GM23338 (cell line): ENCODE measurements around the gene SSTR3. TPM values are rescaled to one million over a fixed set of nuclear protein-coding genes. Genes with fewer than 3 reads are reported as not detected.

ENCODE experiments used
- ATAC-seq: fragments of 200-7000 bp; cut with Tn5 transposase; 3 replicates; pipeline ENCODE4 v1.9.1; 2020
- DNase-seq: peaks from one replicate; pipeline ENCODE4 v3.0.0-alpha.2; 2015; ENCODE audit warnings: low spot score
- H2AFZ ChIP-seq: fragments of 200-600 bp; sonication (generic); 2 replicates; pipeline ENCODE4 v1.8.0; 2016; ENCODE audit warnings: antibody characterized with exemption, mild to moderate bottlenecking, moderate library complexity
- H3F3A ChIP-seq: fragments of 200-600 bp; sonication (generic); replicated peaks from 2 replicates; pipeline ENCODE4 v1.8.0; 2017; ENCODE audit warnings: antibody characterized with exemption, mixed run types, low read depth
- H3K27ac ChIP-seq: fragments of 200-600 bp; sonication (generic); 2 replicates; pipeline ENCODE4 v1.6.1; 2016; ENCODE audit warnings: low read depth
- H3K27me3 ChIP-seq: fragments of 200-600 bp; sonication (generic); 2 replicates; pipeline ENCODE4 v1.8.0; 2016; ENCODE audit warnings: mild to moderate bottlenecking, mixed run types, moderate library complexity; ENCODE audit not compliant: insufficient read depth
- H3K36me3 ChIP-seq: fragments of 200-600 bp; sonication (generic); 2 replicates; pipeline ENCODE4 v1.8.0; 2016; ENCODE audit warnings: mild to moderate bottlenecking; ENCODE audit not compliant: insufficient read depth
- H3K4me1 ChIP-seq: fragments of 200-600 bp; sonication (generic); 2 replicates; pipeline ENCODE4 v1.8.0; 2016; ENCODE audit warnings: mild to moderate bottlenecking, moderate library complexity; ENCODE audit not compliant: insufficient read depth
- H3K4me2 ChIP-seq: fragments of 200-600 bp; sonication (generic); 2 replicates; pipeline ENCODE4 v1.7.1; 2017; ENCODE audit warnings: mixed run types
- H3K4me3 ChIP-seq: fragments of 200-600 bp; sonication (generic); 2 replicates; pipeline ENCODE4 v1.6.1; 2016; ENCODE audit warnings: mixed run types
- H3K79me2 ChIP-seq: fragments of 200-600 bp; sonication (generic); replicated peaks from 2 replicates; pipeline ENCODE4 v1.8.0; 2017; ENCODE audit warnings: mild to moderate bottlenecking; ENCODE audit not compliant: insufficient read depth
- H3K9me2 ChIP-seq: fragments of 200-600 bp; sonication (generic); 2 replicates; pipeline ENCODE4 v1.8.0; 2017; ENCODE audit not compliant: insufficient read depth
- H4K20me1 ChIP-seq: fragments of 200-600 bp; sonication (generic); replicated peaks from 2 replicates; pipeline ENCODE4 v1.8.0; 2017; ENCODE audit warnings: mild to moderate bottlenecking; ENCODE audit not compliant: insufficient read depth
- H3K27ac Mint-ChIP-seq: 2 replicates; pipeline ENCODE4 v1.8.0; 2020; ENCODE audit warnings: inconsistent platforms, mild to moderate bottlenecking, moderate library complexity, mixed read lengths
- H3K27me3 Mint-ChIP-seq: 3 replicates; pipeline ENCODE4 v1.8.0; 2022; ENCODE audit warnings: low read depth, mild to moderate bottlenecking, moderate library complexity, mixed read lengths, inconsistent platforms; ENCODE audit not compliant: insufficient read depth, poor library complexity
- H3K36me3 Mint-ChIP-seq: 3 replicates; pipeline ENCODE4 v1.8.0; 2021; ENCODE audit warnings: low read depth, mild to moderate bottlenecking, inconsistent platforms, moderate library complexity, mixed read lengths
- H3K4me1 Mint-ChIP-seq: 3 replicates; pipeline ENCODE4 v1.8.0; 2020; ENCODE audit warnings: mild to moderate bottlenecking, inconsistent platforms, mixed read lengths
- H3K4me3 Mint-ChIP-seq: 3 replicates; pipeline ENCODE4 v1.8.0; 2021; ENCODE audit warnings: moderate library complexity, mild to moderate bottlenecking, inconsistent platforms, mixed read lengths
- H3K9me3 Mint-ChIP-seq: 3 replicates; pipeline ENCODE4 v1.8.0; 2020; ENCODE audit warnings: moderate library complexity, mild to moderate bottlenecking, inconsistent platforms, mixed read lengths
- CREB1 ChIP-seq: fragments of 250-450 bp; sonication (Bioruptor Pico); IDR thresholded peaks from 2 replicates; pipeline ENCODE4 v1.5.0; 2020; ENCODE audit warnings: low read depth, mild to moderate bottlenecking, moderate library complexity
- CTCF ChIP-seq, 2 experiments: fragments of 200-600 bp in 1 of 2; sonication (generic) in 1 of 2; conservative IDR thresholded peaks; 2 replicates each; pipeline versions ENCODE4 v1.5.1 to v1.6.1; 2016 to 2017; ENCODE audit warnings: antibody characterized with exemption in 2 of 2, low read depth in 2 of 2, mild to moderate bottlenecking in 2 of 2, moderate library complexity in 1 of 2
- ETS1 ChIP-seq: IDR thresholded peaks from 2 replicates; pipeline ENCODE4 v1.6.1; 2016; ENCODE audit warnings: antibody characterized with exemption
- EZH2 ChIP-seq: fragments of 200-600 bp; sonication (generic); IDR thresholded peaks from one replicate; pipeline ENCODE4 v1.8.0; 2017; ENCODE audit warnings: antibody characterized with exemption, mild to moderate bottlenecking, low read depth; ENCODE audit not compliant: unreplicated experiment
- EZH2phosphoT487 ChIP-seq: fragments of 200-600 bp; sonication (generic); IDR thresholded peaks from one replicate; pipeline ENCODE4 v1.8.1; 2018; ENCODE audit warnings: antibody characterized with exemption; ENCODE audit not compliant: unreplicated experiment
- JUNB ChIP-seq: IDR thresholded peaks from one replicate; pipeline ENCODE4 v1.6.1; 2016; ENCODE audit warnings: antibody characterized with exemption; ENCODE audit not compliant: unreplicated experiment
- NANOG ChIP-seq: IDR thresholded peaks from 2 replicates; pipeline ENCODE4 v1.6.1; 2016; ENCODE audit warnings: antibody characterized with exemption, borderline replicate concordance
- POLR2AphosphoS5 ChIP-seq: IDR thresholded peaks from 2 replicates; pipeline ENCODE4 v1.6.1; 2016; ENCODE audit warnings: antibody characterized with exemption, low read depth
- REST ChIP-seq: IDR thresholded peaks from one replicate; pipeline ENCODE4 v1.6.1; 2018; ENCODE audit warnings: antibody characterized with exemption; ENCODE audit not compliant: unreplicated experiment
- STAT1 ChIP-seq: IDR thresholded peaks from one replicate; pipeline ENCODE4 v1.6.1; 2016; ENCODE audit warnings: antibody characterized with exemption; ENCODE audit not compliant: unreplicated experiment
- ZNF114 ChIP-seq: fragments of 250-450 bp; sonication (Bioruptor Pico); IDR thresholded peaks from 2 replicates; pipeline ENCODE4 v1.5.0; 2020; ENCODE audit warnings: mild to moderate bottlenecking, moderate library complexity
- ZNF331 ChIP-seq: fragments of 250-450 bp; sonication (Bioruptor Pico); IDR thresholded peaks from 2 replicates; pipeline ENCODE4 v1.5.0; 2020; ENCODE audit warnings: low read depth, mild to moderate bottlenecking, moderate library complexity
- ZNF462 ChIP-seq: fragments of 250-450 bp; sonication (Bioruptor Pico); IDR thresholded peaks from 2 replicates; pipeline ENCODE4 v1.5.0; 2020; ENCODE audit warnings: mild to moderate bottlenecking, moderate library complexity
- polyA plus RNA-seq: library from polyadenylated mRNA; unstranded; fragments of >200 nt; fragmentation: Nextera tagmentation; extraction: Ambion mirVana; gene quantifications from 2 replicates; pipeline ENCODE4 v1.2.1, GENCODE V29; 2016
- total RNA-seq: library from RNA; depleted of rRNA; stranded (reverse); fragments of >200 nt; shearing (Covaris generic); gene quantifications from 2 replicates; pipeline ENCODE4 v1.2.3, GENCODE V29; 2014

Gene SSTR3
- total and polyA plus RNA-seq, 2 experiments from 2014 or later: 0.66 TPM; not detected in 1

GRCh38 chr22:37188901-37189466, 23.3 kb downstream of the SSTR3 start:
- Mint-ChIP-seq H3K27me3 (peaks cover 10% of the 10 kb centered on the region), H3K9me3 (peaks cover 23% of the 10 kb centered on the region), H3K27ac (peak overlapping the region; percentile 88), H3K4me1 (peaks cover 34% of the 10 kb centered on the region), H3K4me3 (peak overlapping the region; percentile 73), H3K36me3 (peaks cover 30% of the 10 kb centered on the region)
- peak overlapping the region; percentile 90 for H3K27ac ChIP-seq
- H3K27me3 ChIP-seq: no peaks in the 10 kb centered on the region
- no peaks in the 10 kb centered on the region for H4K20me1 ChIP-seq
- peaks cover 10% of the 10 kb centered on the region; the same call in 1 of the 2 replicates for H3F3A ChIP-seq
- no peak overlapping the region for H2AFZ ChIP-seq
- TF ChIP-seq ETS1 (no peak), ZNF462 (no peak), ZNF114 (no peak), POLR2AphosphoS5 (no peak), ZNF331 (CRISPR knock-in tag) (no peak), STAT1 (no peak), CREB1 (no peak), EZH2 (no peak), NANOG (no peak), CTCF (conservative IDR thresholded peaks at IDR 0.05; ENCODE audit: low read depth in 2 of 2) (no peak), JUNB (no peak), EZH2phosphoT487 (no peak), REST (no peak)
- H3K4me1 ChIP-seq: peaks cover 33% of the 10 kb centered on the region
- no peaks in the 10 kb centered on the region for H3K9me2 ChIP-seq
- no peaks in the 10 kb centered on the region for H3K79me2 ChIP-seq
- DNase-seq: peak; percentile 35
- H3K36me3 ChIP-seq: peaks cover 5% of the 10 kb centered on the region; the same call in 1 of the 2 replicates
- peak overlapping the region; percentile 58; the same call in 1 of the 2 replicates for H3K4me3 ChIP-seq
- H3K4me2 ChIP-seq: peak overlapping the region; percentile 85
- ATAC-seq: no peak
